Measurements from ENCODE around the gene PARP14. TPM values are rescaled to one million over a fixed set of nuclear protein-coding genes. Genes with fewer than 3 reads are reported as not detected.
"Not testable (repeated sequence)": the region's sequence is repeated elsewhere in the genome, so short reads cannot be mapped to it uniquely, and the experiment has no call there.

The PARP14 gene
- total RNA-seq, 1 experiment from 2014 or later = 73.7 TPM

DNA sequence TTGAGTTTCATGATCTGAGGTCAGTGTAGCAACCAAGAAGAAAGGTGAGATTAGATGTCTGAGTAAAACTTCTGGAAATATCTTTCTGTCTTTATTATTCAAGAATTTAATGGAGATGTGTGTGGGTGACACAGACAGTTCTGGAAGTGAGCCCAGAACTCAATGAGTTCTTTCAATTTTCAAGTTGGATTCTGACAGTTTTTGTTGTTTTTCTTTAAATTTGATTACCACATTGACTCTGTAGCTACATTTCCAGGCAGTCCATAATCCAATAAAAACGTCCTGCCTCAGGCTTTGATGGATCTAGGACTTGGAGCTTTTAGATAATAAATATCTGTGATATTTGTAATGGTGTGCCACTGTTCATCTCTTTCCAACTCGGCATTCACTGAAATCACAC, 3.9 kb upstream of the PARP14 start:
- peak; percentile 26 for DNase-seq (ENCODE audit: low read depth)

DNA sequence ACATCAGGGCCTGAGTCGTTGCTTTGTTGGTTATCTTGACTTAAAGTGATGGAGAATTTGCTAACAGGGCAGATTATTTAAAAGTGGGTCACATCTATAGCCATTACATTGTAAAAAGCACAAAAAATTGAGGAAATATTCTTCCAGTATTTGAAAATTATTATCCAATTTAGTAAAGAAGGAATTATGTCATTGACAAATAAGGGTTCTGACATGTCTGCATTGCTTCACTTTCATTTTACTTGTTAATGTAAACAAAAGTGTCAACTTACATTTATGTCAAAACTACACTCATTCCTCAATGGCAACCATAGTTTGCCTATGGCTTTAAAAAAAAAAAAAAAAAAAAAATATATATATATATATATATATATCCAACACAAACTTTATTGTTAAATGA, 3.4 kb upstream of the PARP14 start:
- no peak for DNase-seq (ENCODE audit: low read depth)

DNA sequence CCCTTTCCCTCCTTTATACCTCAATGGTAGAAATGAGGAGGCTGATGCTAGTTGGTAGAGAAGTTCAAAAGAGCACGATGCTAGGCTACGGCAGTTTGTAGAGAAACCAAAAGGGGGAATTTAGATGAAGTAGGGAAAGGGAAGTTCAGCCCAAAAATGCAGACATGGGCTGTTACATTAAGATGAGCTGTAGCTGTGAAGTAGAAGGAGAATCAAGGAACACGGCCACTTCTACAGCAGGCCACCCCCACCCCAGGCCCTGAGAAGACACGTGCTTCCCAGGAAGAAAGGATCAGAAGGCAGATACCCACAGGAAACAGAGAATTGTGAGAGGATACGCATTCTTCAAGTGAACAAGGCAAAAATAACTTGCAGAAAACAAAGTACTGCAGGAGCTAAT, 2.1 kb upstream of the PARP14 start:
- DNase-seq (ENCODE audit: low read depth) = no peak

DNA sequence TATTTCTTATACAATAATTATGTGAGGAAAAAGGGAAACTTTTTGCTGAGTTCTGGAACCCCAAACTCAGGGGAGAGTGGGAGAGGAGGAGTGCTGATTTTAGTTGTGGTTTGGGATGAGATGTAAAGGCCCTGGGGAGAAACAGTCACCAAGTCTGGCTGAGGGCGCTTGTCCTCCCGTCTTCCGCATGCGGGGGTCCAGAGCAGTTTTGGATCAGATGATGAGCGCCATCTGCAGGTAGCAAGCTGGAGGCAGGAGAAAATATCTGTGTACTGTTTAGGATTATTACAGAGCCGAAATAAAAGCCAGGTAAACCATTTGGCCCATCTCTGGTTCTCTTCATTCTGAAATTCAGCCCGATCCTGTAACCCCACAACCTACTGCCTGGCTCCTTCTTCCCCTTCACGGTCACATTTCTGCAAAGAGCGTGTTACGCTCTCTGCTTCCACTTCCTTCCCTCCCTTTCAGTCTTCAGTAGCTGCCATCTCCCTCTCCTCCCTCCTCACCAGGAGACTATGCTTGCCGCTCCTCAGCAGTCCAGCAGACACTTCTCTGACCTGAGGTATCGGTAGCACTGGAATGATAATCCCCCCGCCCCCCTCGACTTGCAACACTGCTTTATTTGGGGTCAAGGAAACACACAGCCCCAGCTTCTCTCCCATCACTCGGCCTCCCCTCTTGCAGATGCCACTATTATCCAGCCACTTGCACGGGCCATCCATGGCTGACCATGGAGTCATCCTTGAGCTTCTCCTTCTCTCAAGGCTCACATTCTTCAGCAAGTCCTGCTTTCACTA, 1.4 kb upstream of the PARP14 start:
- DNase-seq (ENCODE audit: low read depth) = peak; percentile 85

DNA sequence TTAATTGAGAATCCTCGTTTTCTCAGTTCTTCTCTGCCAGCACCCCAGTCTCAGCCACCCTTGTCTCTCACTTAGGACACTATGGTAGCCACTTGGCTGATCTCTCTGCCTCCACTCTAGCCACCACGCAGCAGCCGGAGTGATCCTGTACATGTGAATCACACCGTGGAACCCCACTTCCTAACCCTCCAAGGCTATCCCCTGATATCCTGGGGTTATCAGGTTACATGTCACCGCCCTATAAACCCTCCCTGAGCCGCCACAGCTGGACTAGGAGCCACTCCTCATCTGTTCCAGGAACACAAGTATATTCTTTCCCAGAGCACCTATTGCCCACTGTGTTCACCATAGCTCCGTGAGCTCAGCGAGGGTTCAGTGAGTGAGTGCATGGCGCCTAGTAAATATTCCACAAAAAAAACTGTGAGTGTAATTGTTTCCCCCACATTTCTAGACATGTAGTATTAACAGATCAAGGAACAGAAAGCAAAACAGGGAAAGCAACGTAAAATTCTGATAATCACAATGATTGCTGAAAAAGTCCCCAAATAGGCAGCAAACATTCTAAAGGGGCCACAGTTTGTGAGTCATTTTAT, 661 bp upstream of the PARP14 start:
- peak; percentile 55 for DNase-seq (ENCODE audit: low read depth)

DNA sequence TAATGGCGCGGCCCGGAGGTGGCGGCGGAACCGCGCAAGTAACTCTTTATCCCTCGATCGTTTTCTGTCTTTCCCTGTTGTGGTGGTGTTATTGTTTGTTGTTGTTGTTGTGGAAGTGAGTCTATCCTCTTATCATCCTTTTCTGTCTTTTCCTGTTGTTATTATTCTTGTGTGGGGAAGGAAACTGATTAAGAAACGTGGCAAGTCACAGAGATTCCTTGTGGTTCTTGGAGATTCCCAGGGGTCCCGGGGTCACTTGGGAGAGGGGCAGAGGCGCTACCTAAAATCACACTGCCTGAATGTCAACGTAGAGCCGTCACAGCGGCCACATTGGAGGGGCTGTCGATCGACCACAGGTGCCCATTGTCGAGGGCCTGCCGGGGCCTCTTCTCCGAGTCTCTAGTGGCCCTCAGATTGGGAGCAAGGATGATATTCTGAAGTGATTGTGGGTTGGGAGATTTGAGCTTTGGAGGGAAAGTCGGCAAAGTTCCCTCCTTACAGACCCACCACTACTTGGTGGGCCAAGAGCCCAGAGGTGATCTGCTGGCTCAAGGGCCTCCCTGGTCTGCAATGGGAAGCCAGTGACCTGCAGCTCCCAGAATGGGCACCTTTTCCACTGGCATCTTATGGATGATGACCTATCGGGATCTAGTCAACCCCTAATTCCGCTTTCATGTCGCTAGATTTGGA, 790 bp downstream of the PARP14 start:
- no peak for DNase-seq (ENCODE audit: low read depth)

DNA sequence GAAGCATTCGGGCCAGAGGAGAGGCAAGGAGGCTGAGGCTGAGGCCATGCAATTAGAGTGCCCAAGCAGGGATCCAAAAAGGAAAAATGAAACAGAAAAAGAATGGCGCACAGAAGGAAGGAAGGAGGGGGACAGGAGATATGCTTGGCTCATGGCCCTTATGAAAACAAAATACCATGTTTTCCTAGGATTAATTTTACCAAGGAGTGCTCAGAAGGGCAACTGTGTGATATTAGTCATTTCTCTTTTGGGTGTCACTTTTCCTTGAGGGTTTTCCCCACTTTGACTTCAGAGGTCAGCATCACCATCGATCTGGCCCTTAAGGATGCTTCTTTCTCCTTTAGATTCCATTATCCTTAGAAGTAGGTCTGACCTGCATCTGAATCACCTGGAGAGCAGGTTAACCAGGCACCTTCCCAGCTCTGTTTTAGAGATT, 1.4 kb downstream of the PARP14 start:
- peak; percentile 10 for DNase-seq (ENCODE audit: low read depth)

DNA sequence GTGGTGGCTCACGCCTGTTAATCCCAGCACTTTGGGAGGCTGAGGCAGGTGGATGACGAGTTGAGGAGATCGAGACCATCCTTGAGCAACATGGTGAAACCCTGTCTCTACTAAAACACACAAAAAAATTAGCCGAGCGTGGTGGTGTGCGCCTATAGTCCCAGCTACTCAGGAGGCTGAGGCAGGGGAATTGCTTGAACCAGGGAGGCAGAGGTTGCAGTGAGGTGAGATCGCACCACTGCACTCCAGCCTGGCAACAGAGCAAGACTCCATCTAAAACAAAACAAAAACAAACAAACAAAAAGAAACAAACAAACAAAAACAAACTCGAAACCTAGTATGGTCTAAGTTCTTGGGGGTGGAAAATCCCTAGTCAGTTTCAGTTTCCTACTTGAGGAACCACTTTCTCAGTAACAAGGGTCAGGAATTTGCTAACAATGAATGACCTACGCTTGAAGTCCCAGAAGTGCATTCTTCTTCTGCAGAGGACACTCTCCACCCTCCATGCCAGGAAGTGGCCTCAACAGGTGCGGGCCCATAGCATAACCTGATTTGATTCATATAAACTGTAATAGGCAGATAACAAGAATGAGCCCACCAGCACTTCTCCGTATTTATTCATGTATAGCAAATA, 2.3 kb downstream of the PARP14 start:
- DNase-seq (ENCODE audit: low read depth) = not testable (repeated sequence)

DNA sequence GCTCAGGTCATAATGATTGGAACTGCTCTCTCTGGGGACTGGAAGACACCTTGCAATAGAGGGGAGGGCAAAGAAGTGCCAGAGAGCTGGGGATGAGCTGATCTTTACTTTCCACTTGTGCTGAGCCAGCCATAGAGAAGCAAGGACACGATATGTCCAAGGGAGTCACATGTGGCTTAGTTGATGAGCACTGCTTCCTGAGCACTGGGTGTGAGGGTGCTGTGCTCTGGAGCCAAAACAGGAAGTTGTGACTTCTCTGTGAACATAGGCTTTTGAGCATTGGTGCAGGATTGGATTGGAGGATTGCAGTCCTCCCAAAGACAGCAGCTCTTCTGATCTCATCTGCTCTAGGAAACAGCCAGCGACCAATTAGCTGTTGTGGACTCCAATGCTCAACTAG, 6.7 kb downstream of the PARP14 start:
- no peak for DNase-seq (ENCODE audit: low read depth)

DNA sequence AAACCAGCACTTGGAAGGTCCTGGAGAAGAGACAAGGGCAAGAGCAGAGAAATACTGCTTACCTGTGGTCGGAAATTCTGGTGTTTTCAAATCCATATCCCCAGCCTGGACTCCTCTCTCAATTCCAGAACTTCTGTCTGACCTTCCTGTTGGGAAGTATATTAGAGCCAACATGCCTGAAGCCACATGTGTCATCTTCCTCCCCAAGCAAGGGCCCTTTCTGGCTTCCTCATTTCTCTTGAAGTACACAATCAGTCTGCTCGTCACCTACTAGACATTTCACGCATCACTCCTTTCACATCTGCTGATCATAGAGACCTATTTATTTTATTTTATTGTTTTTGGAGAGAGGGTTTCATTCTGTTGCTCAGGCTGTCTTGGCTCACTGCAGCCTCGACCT, 8.4 kb downstream of the PARP14 start:
- peak; percentile 93 for DNase-seq (ENCODE audit: low read depth)

DNA sequence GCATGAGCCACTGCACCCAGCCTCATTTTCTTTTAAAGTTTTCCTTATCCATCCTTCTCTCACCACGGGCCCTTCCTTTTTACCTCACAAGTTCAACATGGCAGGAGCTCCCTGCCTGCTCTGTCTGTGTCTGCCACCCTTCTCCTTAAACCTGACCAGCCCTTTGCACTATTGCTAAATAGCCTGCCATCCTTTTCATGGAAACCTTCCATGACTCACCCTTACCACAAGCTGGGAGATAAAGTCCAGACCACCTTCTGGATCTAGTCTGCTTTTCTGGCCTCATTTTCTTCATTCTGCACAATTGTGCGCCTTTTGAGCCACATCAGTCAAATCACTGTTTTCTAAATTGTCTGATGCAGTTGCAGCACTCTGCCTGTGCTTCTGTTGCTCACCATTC, 8.9 kb downstream of the PARP14 start:
- DNase-seq (ENCODE audit: low read depth) = peak; percentile 90

DNA sequence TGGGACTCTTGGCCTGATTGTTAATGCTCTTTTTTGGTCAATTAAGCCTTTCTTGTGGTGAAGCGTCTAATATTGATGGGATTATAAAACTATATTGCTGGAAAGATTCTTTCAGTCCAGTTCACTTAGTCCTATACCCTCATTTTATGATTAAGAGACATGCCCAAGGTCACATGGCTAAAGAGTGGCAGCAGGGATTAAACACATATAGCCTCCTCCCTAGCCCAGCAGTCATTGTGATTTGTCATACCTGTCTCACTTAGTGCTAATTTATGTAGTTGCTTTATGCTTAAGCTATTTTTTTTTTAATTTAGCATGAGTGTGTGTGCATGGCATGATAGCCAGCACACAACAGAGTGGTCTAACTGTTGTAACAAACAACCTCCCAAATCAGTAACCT, 9.5 kb downstream of the PARP14 start:
- no peak for DNase-seq (ENCODE audit: low read depth)

DNA sequence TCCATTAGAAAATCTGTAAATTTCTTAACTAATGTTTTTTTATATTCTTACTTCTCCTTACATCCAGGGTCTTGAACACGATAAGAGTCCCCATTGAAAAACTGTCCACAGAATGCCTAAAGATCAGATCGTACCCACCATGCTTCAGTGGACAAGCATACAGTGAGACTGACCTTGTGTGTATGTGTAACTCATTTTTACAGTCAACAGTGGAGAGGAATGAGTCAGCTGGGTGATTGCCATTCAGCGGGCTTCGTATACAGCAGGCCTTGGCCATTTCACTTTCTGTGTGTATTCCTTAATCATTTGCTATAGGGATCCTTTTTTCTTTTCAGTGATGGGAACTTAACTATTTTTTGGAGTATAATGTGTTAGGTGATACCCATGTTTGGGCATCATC, 10.6 kb downstream of the PARP14 start:
- peak; percentile 83 for DNase-seq (ENCODE audit: low read depth)

DNA sequence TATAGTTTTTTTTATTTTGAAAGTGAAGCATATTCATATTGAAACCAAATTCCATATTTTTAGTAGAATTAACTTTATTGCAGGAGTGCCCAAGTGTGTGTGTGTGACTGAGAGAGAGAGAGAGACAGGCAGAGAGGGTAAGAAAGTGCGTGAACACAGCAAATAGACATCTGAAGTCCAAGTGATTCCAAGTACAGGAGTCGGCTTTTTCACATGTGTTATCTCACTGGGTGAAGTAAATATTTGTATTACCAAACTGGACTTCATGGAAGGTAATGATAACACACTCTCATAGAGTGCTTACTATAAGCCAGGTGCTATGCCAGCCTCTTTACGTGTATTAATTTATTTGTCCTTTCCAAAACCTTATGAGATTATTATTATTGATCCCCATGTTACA, 12.0 kb downstream of the PARP14 start:
- DNase-seq (ENCODE audit: low read depth) = no peak

DNA sequence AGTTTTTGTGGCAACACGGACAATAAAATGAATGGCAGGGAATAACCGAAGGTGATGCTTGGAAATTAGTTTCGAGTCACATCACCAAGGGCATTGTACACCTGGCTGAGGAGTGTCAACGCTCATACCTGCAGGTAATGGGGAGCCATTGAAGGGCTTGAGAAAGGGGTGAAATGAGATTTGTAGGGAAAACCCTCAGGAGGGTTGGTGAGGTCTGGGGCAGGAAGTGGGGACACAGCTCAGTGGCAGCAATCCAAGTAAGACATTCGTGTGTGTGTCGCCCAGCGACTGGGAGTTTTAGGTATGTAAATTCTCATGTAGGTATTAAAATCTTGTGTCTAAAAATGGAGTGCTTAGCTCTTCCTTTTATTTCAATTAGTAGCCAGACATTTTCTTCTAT, 14.3 kb downstream of the PARP14 start:
- DNase-seq (ENCODE audit: low read depth) = no peak

DNA sequence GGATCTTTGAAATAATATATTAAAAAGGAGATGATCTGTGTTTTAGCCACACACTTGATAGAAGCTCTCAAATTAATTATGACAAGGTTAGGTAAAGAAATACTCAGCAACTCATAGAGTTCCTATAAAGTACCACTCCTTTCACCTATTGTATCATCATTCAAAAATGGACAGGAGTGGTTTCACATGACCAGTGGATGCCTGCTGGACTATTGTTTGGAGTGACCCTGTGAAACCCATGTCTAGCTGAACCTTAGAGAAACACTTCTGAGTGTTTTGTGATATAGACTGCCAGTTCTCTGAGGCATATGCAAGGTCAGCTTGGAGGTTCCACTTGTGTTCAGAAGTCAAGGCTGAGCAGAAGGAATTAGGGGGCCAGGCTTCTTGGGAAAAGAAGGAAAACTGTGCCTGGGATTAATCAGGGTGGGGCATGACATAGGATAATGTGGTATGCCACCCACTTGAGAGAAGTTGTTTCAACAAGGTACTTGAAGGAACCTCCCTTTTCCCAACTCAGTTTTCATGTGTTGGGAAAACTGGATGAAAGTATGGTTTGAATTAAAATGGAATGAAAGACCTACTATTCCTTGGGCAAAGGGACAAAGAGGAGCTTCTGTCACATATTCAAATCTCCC, 15.4 kb downstream of the PARP14 start:
- no peak for DNase-seq (ENCODE audit: low read depth)

DNA sequence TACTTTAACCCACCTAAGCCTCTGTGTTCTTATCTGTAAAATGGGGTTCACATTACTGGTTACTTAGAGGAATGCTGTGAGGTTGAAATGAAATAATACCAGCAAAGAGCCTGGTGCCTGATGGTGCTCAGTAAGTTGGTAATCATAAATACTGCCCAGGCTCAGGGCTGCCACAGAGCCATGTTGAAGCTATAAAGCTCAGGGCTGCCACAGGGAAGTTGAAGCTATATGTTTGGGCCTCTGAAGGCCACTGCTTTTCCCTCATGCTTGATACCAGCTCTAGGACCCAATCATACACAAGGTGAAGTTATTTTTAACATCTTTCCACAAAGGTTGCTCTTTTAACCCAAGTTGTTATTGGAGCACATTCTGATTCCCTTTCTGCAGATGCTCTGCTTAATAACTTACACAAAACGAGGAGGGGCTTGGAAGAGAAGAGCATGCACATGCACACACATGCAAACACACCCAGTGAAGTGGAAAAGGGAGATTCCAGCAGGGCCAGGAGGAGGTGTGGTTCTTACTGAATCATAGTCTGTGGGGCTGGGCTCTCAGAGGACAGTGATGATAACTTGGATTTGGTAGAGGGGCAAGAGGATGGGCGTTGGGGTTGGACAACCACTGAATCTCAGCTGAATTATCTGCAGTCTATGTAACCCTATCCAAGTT, 17.4 kb downstream of the PARP14 start:
- peak; percentile 40 for DNase-seq (ENCODE audit: low read depth)

DNA sequence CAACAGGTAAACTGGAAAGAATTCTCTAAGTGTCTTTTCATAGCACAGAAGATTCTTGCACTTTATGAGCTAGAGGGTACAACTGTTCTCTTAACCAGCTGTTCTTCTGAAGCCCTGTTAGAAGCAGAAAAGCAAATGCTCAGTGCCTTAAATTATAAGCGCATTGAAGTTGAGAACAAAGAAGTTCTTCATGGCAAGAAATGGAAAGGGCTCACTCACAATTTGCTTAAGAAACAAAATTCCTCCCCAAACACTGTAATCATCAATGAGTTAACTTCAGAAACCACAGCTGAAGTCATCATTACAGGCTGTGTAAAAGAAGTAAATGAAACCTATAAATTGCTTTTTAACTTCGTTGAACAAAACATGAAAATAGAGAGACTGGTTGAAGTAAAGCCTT, 19.6 kb downstream of the PARP14 start:
- no peak for DNase-seq (ENCODE audit: low read depth)

DNA sequence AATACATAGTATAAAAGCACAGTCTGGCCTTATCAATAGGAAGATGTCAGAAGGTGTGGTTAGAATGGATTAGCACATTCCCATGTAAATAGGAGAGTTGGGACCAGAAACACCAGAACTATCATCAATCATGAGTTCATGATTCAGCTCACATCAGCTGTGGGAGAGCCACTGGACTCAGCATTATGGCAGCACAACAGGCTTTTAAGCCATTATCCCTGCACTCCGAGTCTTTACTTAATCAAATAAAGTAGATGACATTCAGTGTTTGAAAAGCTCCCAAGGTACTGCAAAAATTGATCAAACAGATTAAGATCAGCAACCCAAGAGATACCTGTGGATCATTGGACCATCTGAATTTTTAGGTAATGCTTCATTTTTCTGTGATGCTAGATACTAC, 24.7 kb downstream of the PARP14 start:
- no peak for DNase-seq (ENCODE audit: low read depth)

DNA sequence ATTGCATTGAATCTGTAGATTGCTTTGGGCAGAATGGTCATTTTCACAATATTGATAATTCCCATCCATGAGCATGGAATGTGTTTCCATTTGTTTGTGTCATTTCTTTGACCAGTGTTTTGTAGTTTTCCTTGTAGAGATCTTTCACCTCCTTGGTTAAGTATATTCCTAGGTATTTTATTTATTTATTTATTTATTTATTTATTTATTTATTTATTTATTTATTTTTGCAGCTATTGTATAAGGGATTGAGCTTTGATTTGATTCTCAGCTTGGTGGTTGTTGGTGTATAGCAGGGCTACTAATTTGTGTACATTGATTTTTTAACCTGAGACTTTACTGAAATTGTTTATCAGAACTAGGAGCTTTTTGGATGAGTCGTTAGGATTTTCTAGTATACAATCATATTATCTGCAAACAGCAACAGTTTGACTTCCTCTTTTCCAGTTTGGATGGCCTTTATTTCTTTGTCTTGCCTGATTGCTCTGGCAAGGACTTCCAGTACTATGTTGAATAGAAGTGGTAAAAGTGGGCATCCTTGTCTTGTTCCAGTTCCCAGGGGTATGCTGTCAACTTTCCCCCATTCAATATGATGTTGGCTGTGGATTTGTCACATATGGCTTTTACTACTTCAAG, 30.1 kb downstream of the PARP14 start:
- not testable (repeated sequence) for DNase-seq (ENCODE audit: low read depth)

DNA sequence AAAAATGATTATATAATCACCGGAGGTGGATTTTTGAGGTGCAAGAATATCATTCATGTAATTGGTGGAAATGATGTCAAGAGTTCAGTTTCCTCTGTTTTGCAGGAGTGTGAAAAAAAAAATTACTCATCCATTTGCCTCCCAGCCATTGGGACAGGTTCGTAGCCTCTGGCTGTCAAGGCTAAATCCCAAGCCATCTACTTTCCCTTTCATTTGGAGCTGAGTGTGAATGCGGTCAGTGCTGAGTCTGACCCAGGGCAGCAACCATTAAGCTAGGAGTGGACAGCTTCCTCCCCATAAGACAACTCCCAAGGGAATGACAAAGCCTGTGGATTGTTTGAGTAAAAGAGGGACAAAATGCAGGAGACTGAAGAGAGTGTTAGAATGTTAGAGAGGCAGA, 33.6 kb downstream of the PARP14 start:
- DNase-seq (ENCODE audit: low read depth) = peak; percentile 46
